ENCODE measurements around the gene DMAC1. TPM values are rescaled to one million over a fixed set of nuclear protein-coding genes. Genes with fewer than 3 reads are reported as not detected.

The DMAC1 gene
- polyA plus RNA-seq, 1 donor from 2014 or later: 34.9 TPM

- no peak overlapping the region for H2AFZ ChIP-seq (ENCODE audit: low read depth, low read length)
- no peaks in the 10 kb centered on the region for H3F3A ChIP-seq (ENCODE audit: insufficient read depth, low read length, poor library complexity, severe bottlenecking)
- no peak overlapping the region for H3K27ac ChIP-seq (ENCODE audit: low read length)
- no peaks in the 10 kb centered on the region for H3K36me3 ChIP-seq (ENCODE audit: insufficient read depth, low read length)
- peaks cover 14% of the 10 kb centered on the region for H3K9me3 ChIP-seq (ENCODE audit: low read length)
- no peak for TF ChIP-seq MXI1 (conservative IDR thresholded peaks at IDR 0.05; ENCODE audit: poor library complexity, severe bottlenecking)
- TF ChIP-seq CTCF (IDR thresholded peaks at IDR 0.05; ENCODE audit: poor library complexity, severe bottlenecking): no peak
- no peak for TF ChIP-seq POLR2AphosphoS5 (IDR thresholded peaks at IDR 0.05)
- TF ChIP-seq TAF1 (IDR thresholded peaks at IDR 0.05; ENCODE audit: low read depth): no peak
- no peak for TF ChIP-seq REST (IDR thresholded peaks at IDR 0.05; ENCODE audit: borderline replicate concordance)
- no peak for TF ChIP-seq EP300 (conservative IDR thresholded peaks at IDR 0.05; ENCODE audit: poor library complexity, severe bottlenecking)
- no peak for TF ChIP-seq SMC3 (conservative IDR thresholded peaks at IDR 0.05; ENCODE audit: poor library complexity)
- no peak for TF ChIP-seq EZH2 (IDR thresholded peaks at IDR 0.05; ENCODE audit: borderline replicate concordance, insufficient read depth, low read length, poor library complexity, severe bottlenecking)
- TF ChIP-seq RAD21 (conservative IDR thresholded peaks at IDR 0.05): no peak
- H3K4me3 ChIP-seq (ENCODE audit: low read length): no peak overlapping the region
- no peak overlapping the region for H3K9ac ChIP-seq (ENCODE audit: low read length)
- H3K27me3 ChIP-seq (ENCODE audit: insufficient read depth, low read depth, low read length): no peaks in the 10 kb centered on the region
- H3K79me2 ChIP-seq (replicated peaks; ENCODE audit: insufficient read depth, low read length): no peaks in the 10 kb centered on the region
- no peaks in the 10 kb centered on the region for H3K9me2 ChIP-seq (ENCODE audit: insufficient read depth, low read length)
- H4K20me1 ChIP-seq (ENCODE audit: insufficient read depth): no peaks in the 10 kb centered on the region
- no peak overlapping the region for H3K4me2 ChIP-seq (ENCODE audit: low read length)
Measured at GRCh38 chr9:7760014-7760415, 39.6 kb downstream of the DMAC1 start.

- H3K9me3 ChIP-seq (ENCODE audit: low read length): no peaks in the 10 kb centered on the region
- no peak overlapping the region for H3K4me2 ChIP-seq (ENCODE audit: low read length)
- H3K27ac ChIP-seq (ENCODE audit: low read length): no peak overlapping the region
- H3K79me2 ChIP-seq (replicated peaks; ENCODE audit: insufficient read depth, low read length): no peaks in the 10 kb centered on the region
- no peak overlapping the region for H3K4me3 ChIP-seq (ENCODE audit: low read length)
- no peaks in the 10 kb centered on the region for H3F3A ChIP-seq (ENCODE audit: insufficient read depth, low read length, poor library complexity, severe bottlenecking)
- H3K36me3 ChIP-seq (ENCODE audit: insufficient read depth, low read length): no peaks in the 10 kb centered on the region
- H2AFZ ChIP-seq (ENCODE audit: low read depth, low read length): no peak overlapping the region
- H3K9me2 ChIP-seq (ENCODE audit: insufficient read depth, low read length): no peaks in the 10 kb centered on the region
- H3K9ac ChIP-seq (ENCODE audit: low read length): no peak overlapping the region
- H4K20me1 ChIP-seq (ENCODE audit: insufficient read depth): no peaks in the 10 kb centered on the region
- TF ChIP-seq REST (IDR thresholded peaks at IDR 0.05; ENCODE audit: borderline replicate concordance): no peak
- TF ChIP-seq RAD21 (conservative IDR thresholded peaks at IDR 0.05): no peak
- TF ChIP-seq MXI1 (conservative IDR thresholded peaks at IDR 0.05; ENCODE audit: poor library complexity, severe bottlenecking): no peak
- no peak for TF ChIP-seq EP300 (conservative IDR thresholded peaks at IDR 0.05; ENCODE audit: poor library complexity, severe bottlenecking)
- no peak for TF ChIP-seq SMC3 (conservative IDR thresholded peaks at IDR 0.05; ENCODE audit: poor library complexity)
- no peak for TF ChIP-seq POLR2AphosphoS5 (IDR thresholded peaks at IDR 0.05)
- TF ChIP-seq CTCF (IDR thresholded peaks at IDR 0.05; ENCODE audit: poor library complexity, severe bottlenecking): no peak
- no peak for TF ChIP-seq TAF1 (IDR thresholded peaks at IDR 0.05; ENCODE audit: low read depth)
- TF ChIP-seq EZH2 (IDR thresholded peaks at IDR 0.05; ENCODE audit: borderline replicate concordance, insufficient read depth, low read length, poor library complexity, severe bottlenecking): no peak
- no peaks in the 10 kb centered on the region for H3K27me3 ChIP-seq (ENCODE audit: insufficient read depth, low read depth, low read length)
Measured at GRCh38 chr9:7756088-7756487, 43.5 kb downstream of the DMAC1 start.

Measured in neural cell (in vitro differentiated cells).